ENCODE data around the gene SCOC. TPM values are rescaled to one million over a fixed set of nuclear protein-coding genes. Genes with fewer than 3 reads are reported as not detected.

Gene SCOC
- polyA plus RNA-seq, 2 of the 4 experiments (the other 2 are of a cell fraction): 50.0 to 71.9 TPM

GRCh38 chr4:140343303-140343702, 30.1 kb upstream of the SCOC start:
- ChIA-PET CTCF (interaction anchor here (2.2 kb wide), 1 partner anchor 13 kb away, joined by 8 read pairs; no protein-coding TSS in a partner anchor), POLR2A (no interaction called here)
- Histone ChIP-seq H3K4me3 (peak overlapping the region; percentile 20; the same call in 2 of the 3 replicates), H3K9me3 (no peaks in the 10 kb centered on the region), H3K4me1 (peaks cover 10% of the 10 kb centered on the region; the same call in 2 of the 3 replicates), H3K4me2 (peak overlapping the region; percentile 72), H3K27ac (peak overlapping the region in 1 of 2 experiments; percentile 66; a peak in 4 of 6 replicates)
- 5% methylated on average over 5 of the region's 5 CpGs for WGBS (ENCODE audit: missing lambda C conversion rate)
- FAIRE-seq (no peak), ATAC-seq (peak; percentile 21 to 24; a peak in 1 of 6 replicates), DNase-seq (ENCODE audit: low read depth in 1 of 2, low spot score in 1 of 2) (peak; percentile 15 to 59)
- TF ChIP-seq MYC (IDR thresholded peaks at IDR 0.05; ENCODE audit: borderline replicate concordance, low read length): no peak
- no peak for TF ChIP-seq CBX2 (IDR thresholded peaks at IDR 0.05; ENCODE audit: borderline replicate concordance, low read depth)
- TF ChIP-seq RNF2 (IDR thresholded peaks at IDR 0.05; ENCODE audit: borderline replicate concordance, low read depth): no peak
- no peak for TF ChIP-seq ZC3H11A (IDR thresholded peaks at IDR 0.05)
- TF ChIP-seq HES2 (IDR thresholded peaks at IDR 0.05): no peak
- no peak for TF ChIP-seq HEYL (CRISPR knock-in tag; IDR thresholded peaks at IDR 0.05)
- TF ChIP-seq REST (IDR thresholded peaks at IDR 0.05): no peak
- no peak for TF ChIP-seq CHD4 (IDR thresholded peaks at IDR 0.05; ENCODE audit: borderline replicate concordance)
- no peak for TF ChIP-seq ZFP36 (IDR thresholded peaks at IDR 0.05; ENCODE audit: borderline replicate concordance, partially characterized antibody)
- TF ChIP-seq ZNF302 (CRISPR knock-in tag; IDR thresholded peaks at IDR 0.05): no peak
- no peak for TF ChIP-seq NPAS2 (CRISPR knock-in tag; IDR thresholded peaks at IDR 0.05; ENCODE audit: borderline replicate concordance)
- TF ChIP-seq HOXB13 (CRISPR knock-in tag; IDR thresholded peaks at IDR 0.05; ENCODE audit: low read depth): no peak
- TF ChIP-seq SMC3 (IDR thresholded peaks at IDR 0.05): no peak
- TF ChIP-seq BCL3 (IDR thresholded peaks at IDR 0.05): no peak
- TF ChIP-seq HMGXB4 (CRISPR knock-in tag; IDR thresholded peaks at IDR 0.05; ENCODE audit: borderline replicate concordance): no peak

- no peak overlapping the region for H3K4me3 ChIP-seq
- H3K4me1 ChIP-seq: peaks cover 10% of the 10 kb centered on the region; the same call in 2 of the 3 replicates
- ATAC-seq: no peak
- TF ChIP-seq EHMT2 (IDR thresholded peaks at IDR 0.05; ENCODE audit: low read depth) (no peak), ELK1 (IDR thresholded peaks at IDR 0.05; ENCODE audit: low read depth, low read length) (no peak), ZNF302 (CRISPR knock-in tag; IDR thresholded peaks at IDR 0.05) (no peak), CTCF (IDR thresholded peaks at IDR 0.05) (no peak), USF2 (IDR thresholded peaks at IDR 0.05) (no peak), POLR2A (IDR thresholded peaks at IDR 0.05; ENCODE audit: low read length) (no peak), FOSB (CRISPR knock-in tag; IDR thresholded peaks at IDR 0.05) (no peak), ZFP36 (IDR thresholded peaks at IDR 0.05; ENCODE audit: borderline replicate concordance, partially characterized antibody) (no peak)
- no peak overlapping the region for H3K27ac ChIP-seq
- CTCF ChIA-PET: interaction anchor here (0.7 to 0.8 kb wide), 2 partner anchors 14 to 16 kb away, joined by 4 read pairs; no protein-coding TSS in a partner anchor
- no peak for DNase-seq (ENCODE audit: low read depth in 1 of 2, low spot score in 1 of 2)
- WGBS (ENCODE audit: missing lambda C conversion rate): 93% methylated on average over 3 of the region's 3 CpGs
- POLR2A ChIA-PET: no interaction called here
- no peak for FAIRE-seq
- no peak overlapping the region for H3K4me2 ChIP-seq
- no peaks in the 10 kb centered on the region for H3K9me3 ChIP-seq
Measured at GRCh38 chr4:140344101-140344500, 29.3 kb upstream of the SCOC start.

Data from A549 (cell line).